Measurements from ENCODE around the gene SOX5.

SOX5 gene

DNA sequence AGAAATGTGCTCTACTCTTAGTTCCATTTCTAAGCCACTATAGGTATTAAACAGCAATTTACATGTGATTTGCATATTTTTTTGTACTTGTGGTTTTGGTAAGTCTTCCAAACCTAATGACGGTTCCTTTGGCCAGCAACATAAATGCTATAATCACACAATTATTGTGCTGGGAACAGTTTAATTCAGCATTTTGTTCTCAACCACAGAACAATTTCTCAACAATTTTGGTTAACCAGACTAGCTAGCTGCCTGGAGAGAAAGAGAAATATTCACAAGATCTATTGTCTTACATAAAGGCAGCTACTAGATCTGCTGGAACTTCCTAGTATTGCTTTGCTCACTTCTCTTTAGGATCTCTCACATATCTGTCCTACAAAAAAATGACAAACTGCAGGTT lies 265.3 kb downstream of the SOX5 start:
- no peak for DNase-seq

DNA sequence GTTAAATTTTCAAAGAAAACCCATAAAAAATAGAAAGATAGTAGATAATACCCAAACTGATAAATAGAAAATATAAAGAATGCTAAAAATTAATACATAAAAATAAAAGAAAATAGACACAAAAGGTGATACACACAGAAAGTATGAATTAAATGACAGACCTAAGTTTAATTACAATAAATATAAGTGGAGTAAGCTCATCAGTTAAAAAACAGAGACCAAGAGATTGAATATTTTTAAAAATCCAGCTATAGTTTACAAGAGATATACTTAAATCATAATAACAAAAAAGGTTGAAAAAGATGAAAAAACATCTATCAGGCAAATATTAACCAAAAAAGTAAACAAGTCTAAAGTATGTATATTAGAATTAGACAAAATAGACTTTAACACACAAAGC lies 268.2 kb downstream of the SOX5 start:
- DNase-seq: no peak

DNA sequence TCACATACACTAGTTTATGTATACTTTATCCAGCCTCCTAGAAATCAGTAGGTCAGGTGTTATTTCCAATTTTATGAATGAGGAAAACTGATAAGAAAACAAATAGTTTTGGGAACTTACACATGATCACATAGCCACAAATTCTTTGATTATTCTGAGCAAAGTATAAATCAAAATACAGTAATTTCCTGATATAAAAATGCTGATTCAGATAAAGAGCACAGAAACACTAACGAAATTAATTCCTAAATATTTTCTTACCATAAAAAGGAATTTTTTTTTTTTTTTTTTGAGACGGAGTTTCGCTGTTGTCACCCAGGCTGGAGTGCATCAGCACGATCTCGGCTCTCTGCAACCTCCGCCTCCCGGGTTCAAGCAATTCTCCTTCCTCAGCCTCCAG lies 275.4 kb downstream of the SOX5 start:
- no peak for DNase-seq

DNA sequence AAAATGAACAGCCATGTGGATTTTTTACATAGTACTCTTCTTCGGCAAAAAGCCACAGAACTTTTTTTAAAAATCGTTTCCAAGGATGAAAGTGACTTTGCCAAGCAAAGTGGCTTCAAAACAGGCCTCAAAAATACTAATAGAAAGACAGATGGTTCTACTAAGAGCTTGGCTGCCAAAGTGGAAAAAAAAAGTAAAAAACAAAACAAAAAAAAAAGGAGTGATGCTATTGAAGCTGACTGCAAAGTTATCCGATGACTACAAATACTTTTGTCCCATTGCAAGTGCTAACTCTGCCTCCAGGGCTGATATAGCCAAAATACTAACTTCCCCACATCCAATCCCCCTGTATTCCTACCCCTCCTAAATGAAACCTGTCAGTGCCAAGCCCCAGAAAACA lies 277.6 kb downstream of the SOX5 start:
- DNase-seq: peak in 1 of 14 donors; percentile 2

- no peak for DNase-seq
Measured at GRCh38 chr12:23670684-23671083, 278.8 kb downstream of the SOX5 start.

DNA sequence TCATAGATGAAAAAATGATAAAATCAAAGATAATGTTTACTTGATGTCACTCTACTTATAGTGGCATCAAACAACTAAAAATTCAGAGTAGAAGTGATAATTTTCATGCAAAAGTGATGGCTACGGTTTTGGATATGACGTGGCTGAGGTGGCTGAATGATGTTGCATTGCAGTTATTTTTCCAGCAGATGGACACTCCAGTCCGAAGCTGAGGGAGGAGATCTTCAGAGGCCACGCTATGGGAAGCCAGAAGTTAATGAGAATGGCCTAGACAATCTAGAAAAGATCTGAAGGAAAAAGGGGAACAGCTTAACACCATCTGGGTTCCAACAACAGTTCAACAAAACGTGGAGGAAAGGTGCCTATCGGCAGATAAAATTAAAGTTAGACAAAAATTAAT lies 279.8 kb downstream of the SOX5 start:
- DNase-seq: no peak

DNA sequence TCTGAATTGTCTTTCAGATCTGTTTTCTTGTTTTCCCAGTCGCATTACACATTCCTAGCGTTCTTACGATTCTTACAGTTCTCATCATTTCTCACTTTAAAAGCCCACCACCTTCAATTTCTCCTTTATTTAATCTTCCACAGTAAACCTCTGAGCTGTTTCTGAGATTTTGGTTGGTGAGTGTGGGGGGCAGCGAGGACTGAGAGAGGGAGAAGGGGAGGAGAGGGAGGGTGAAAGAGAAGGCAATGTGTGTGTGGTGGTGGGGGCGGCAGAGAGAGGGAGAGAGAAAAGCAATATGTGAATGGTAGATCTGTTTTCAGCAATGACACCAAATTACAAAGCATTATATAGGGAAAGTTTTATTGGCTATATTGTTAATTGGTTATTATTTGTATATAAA lies 282.6 kb downstream of the SOX5 start:
- no peak for DNase-seq

GRCh38 chr12:23662966-23663365 lies 286.5 kb downstream of the SOX5 start:
- peak in 1 of 14 donors; percentile 8 for DNase-seq

GRCh38 chr12:23659131-23659530 lies 290.3 kb downstream of the SOX5 start:
- DNase-seq: no peak

GRCh38 chr12:23657598-23657997 lies 291.9 kb downstream of the SOX5 start:
- DNase-seq: no peak

- no peak for DNase-seq
Measured at GRCh38 chr12:23655884-23656283, 293.6 kb downstream of the SOX5 start.

GRCh38 chr12:23655112-23655511 lies 294.4 kb downstream of the SOX5 start:
- no peak for DNase-seq

DNA sequence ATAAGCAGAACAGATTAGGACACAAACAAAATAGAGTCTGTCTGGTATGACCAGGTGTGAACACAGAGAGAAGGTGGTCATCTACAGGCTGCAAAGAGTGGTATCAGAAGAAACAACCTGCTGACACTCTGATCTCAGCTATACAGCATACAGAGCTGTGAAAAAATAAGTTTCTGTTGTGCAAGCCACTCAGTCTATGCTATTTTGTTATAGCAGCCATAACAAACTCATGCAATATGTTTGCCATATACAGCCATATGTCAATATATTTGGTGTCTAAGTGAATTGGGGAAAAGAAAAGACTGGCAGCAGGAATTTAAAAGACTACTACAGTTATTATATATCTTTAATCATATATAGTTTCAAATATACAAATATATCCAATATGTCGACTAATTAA lies 300.9 kb downstream of the SOX5 start:
- DNase-seq: no peak

- DNase-seq: peak in 1 of 14 donors; percentile 0
Measured at GRCh38 chr12:23640754-23641153, 308.7 kb downstream of the SOX5 start.

DNA sequence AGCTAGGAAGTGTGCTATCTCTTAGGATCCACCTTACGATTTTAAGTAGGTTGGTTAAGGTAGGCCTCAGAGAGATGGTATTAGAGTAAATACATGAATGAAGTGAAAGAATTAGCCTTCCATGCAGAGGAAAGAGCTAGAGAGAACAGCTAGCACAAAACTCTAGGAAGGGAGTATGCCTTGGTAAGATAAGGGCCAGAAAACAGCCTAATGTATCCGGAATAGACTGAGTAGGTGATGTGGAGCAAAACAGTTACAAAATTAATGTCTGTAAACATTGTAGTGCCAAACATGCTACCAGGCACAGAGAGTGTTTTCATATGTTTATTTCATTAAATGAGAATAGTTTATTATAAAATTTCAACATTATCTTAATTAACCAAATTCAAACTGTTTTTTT lies 315.1 kb downstream of the SOX5 start:
- no peak for DNase-seq

DNA sequence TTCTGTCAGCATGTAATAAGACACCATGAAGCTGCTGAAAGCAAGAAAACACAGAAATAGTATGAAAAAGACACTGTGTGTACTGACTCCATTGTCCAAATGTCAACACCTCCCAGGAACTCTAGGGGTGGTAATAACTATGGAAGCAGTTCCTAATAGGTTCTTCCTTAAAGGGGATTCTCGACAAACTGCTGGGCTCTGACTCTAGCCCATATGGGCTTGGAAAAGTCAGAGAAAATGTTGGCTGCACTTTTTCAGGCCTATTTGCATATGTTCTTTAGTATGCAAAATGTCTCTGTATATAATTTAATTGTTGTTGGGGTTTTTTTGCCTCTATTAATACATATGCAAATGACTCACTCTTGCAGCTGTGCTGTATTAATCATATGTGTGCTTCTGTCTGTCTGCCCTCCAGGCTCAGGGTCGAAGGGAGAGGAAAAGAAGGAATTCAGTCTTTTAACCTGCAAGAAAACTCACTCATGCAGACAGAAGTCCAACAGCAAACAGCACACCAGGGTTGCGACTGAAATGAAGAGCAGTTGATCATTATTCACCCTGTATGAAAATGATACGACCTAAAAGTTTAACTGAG lies 317.6 kb downstream of the SOX5 start:
- no peak for DNase-seq

DNA sequence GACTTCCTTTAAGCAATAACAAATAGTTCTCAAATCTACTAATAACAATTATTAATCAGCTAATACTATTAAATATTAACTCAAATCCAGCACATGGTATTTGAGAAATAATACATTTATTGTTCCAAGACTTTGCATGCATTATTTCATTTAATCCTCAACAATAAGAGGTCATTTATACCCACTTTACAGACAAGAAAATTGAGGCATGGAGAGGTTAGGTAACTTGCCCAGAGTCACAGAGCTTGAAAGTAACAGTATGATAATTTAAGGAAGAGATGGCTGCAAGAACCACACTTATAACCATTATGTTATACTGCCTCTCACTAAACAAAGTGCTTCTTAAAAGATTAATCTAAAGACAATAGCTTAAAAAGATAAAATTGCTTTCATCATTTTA lies 318.9 kb downstream of the SOX5 start:
- DNase-seq: no peak

DNA sequence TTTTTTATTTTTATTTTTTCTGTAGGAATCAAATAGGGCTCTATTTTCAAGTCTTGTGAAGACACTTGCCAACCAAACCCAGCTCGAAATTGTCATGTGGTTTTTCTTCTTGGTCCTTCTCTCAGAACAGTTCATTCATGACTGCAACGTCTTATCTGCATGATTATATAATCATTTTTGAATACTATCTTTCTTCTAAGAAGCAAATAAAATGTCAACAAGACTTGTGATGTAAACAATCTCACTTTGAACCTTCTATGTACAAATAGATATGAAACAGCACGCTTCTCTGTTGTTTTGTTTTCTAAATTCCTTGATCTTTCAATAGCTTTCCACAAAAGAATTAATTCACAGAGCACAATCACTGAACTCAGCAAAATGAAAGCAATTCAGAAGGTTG lies 320.7 kb downstream of the SOX5 start:
- DNase-seq: no peak

DNA sequence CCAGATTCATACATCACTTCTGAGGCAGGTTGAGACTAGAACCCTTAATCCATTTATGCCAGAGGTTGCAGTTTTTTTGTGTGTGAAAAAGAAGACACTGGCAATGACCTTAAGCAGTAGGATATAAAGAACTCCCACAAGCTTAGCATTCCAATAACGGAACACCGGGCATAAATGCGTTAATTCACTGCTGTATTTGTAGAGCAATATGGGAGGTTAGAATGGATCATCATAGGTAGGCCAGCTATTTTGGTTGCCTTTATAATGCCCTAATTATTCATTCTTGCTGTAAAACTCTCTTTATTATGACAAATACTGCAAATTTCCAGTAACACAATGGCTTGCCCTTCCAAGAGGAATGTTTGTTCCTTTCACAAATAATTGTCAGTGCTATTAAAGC lies 322.7 kb downstream of the SOX5 start:
- DNase-seq: no peak

- no peak for DNase-seq
Measured at GRCh38 chr12:23621900-23622299, 327.6 kb downstream of the SOX5 start.

GRCh38 chr12:23618718-23619117 lies 330.8 kb downstream of the SOX5 start:
- DNase-seq: no peak

DNA sequence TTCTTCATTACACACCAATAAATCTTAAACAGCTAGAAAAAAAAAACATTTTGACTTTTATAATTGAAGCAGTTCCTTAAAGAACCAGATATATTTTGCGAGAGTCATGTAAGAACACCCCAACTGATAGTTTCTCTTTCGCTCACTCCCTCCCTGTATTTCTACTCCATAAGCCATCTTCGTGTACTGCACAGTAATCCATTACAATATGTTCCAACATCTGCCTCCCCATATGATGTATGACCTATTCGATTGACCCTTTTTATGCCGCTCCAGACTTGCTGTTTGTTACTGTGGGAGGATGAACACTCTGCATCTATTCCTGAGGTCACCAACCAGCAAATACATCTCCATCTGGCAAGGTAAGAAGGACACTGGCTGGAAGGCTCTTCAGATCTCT lies 331.7 kb downstream of the SOX5 start:
- DNase-seq: no peak

- no peak for DNase-seq
Measured at GRCh38 chr12:23614280-23614679, 335.2 kb downstream of the SOX5 start.

- DNase-seq: no peak
Measured at GRCh38 chr12:23611320-23611719, 338.1 kb downstream of the SOX5 start.

GRCh38 chr12:23600919-23601318 lies 348.6 kb downstream of the SOX5 start:
- DNase-seq: no peak
